Right lobe of liver (tissue), 6 donors: ENCODE results near the gene GRPEL2. TPM values are rescaled to one million over a fixed set of nuclear protein-coding genes. Genes with fewer than 3 reads are reported as not detected.
"Not testable (repeated sequence)": the region's sequence is repeated elsewhere in the genome, so short reads cannot be mapped to it uniquely, and the experiment has no call there.

Experiments
- ATAC-seq, 4 donors: fragments of 200-7000 bp; cut with Tn5 transposase; one replicate each; pipeline ENCODE4 v1.9.1; 2020; ENCODE audit warnings: mild to moderate bottlenecking in 4 of 4, moderate library complexity in 4 of 4
- DNase-seq, 3 donors: peaks; one replicate each; pipeline ENCODE4 v3.0.0-alpha.2; 2020
- H3K27ac ChIP-seq, 3 donors: fragments of 200-600 bp; one replicate each; pipeline ENCODE4 v1.8.0; 2022
- H3K27me3 ChIP-seq, 2 donors: fragments of 200-600 bp; one replicate each; pipeline ENCODE4 v1.8.0; 2022
- H3K36me3 ChIP-seq, 4 donors: fragments of 200-600 bp; sonication (generic) in 1 of 4; one replicate each; pipeline versions ENCODE4 v1.5.1 to v1.8.0; 2017 to 2022; ENCODE audit warnings: control low read depth in 1 of 4
- H3K4me1 ChIP-seq, 4 donors: fragments of 200-600 bp; sonication (generic) in 1 of 4; one replicate each; pipeline versions ENCODE4 v1.5.1 to v1.8.0; 2017 to 2022; ENCODE audit warnings: control low read depth in 1 of 4
- H3K4me3 ChIP-seq, 3 donors: fragments of 200-600 bp; one replicate each; pipeline ENCODE4 v1.8.0; 2022
- H3K9me3 ChIP-seq, 4 donors: fragments of 200-600 bp; sonication (generic) in 1 of 4; one replicate each; pipeline versions ENCODE4 v1.5.1 to v1.8.0; 2017 to 2022; ENCODE audit warnings: control low read depth in 1 of 4
- CTCF ChIP-seq, 4 donors: fragments of 200-600 bp in 3 of 4; fragments of 450-650 bp in 1 of 4; IDR thresholded peaks; one replicate each; pipeline versions ENCODE4 v1.5.1 to v1.8.0; 2016 to 2022; ENCODE audit warnings: antibody characterized with exemption in 4 of 4, mild to moderate bottlenecking in 2 of 4
- POLR2A ChIP-seq: fragments of 450-650 bp; IDR thresholded peaks from one replicate; pipeline ENCODE4 v1.6.1; 2017; ENCODE audit warnings: antibody characterized with exemption, mild to moderate bottlenecking
- WGBS: methylation state at CpG from one replicate; pipeline ENCODE4 v1.1.6; 2018; ENCODE audit warnings: low coverage, low lambda C conversion rate; ENCODE audit not compliant: insufficient coverage; ENCODE audit errors: missing lambda C conversion rate; 5-methylcytosine and 5-hydroxymethylcytosine counted together
- intact Hi-C, 2 donors: fragments of 100-400 bp; cut with DNase I; formaldehyde crosslinking; loops; one replicate each; pipeline versions ENCODE4 v1.11.2 to v1.14.1; 2022
- total RNA-seq, 6 experiments: library from RNA; depleted of rRNA in 2 of 6; stranded (reverse); fragments of >200 nt in 2 of 6; fragmentation: NEBNext Ultra II Directional in 3 of 6; extraction: Animal tissue kit (Norgen Biotek cat#: 25700) in 3 of 6; gene quantifications; one replicate each; pipeline versions ENCODE4 v1.1.0 to v1.2.4, GENCODE V29; 2016 to 2023
- donor health status: DM: no; HTN: yes; CAD: no.
- donor health status: DM: no; HTN: no; CAD: no.
- donor health status: DM: no; HTN: no; CAD: no.
- donor health status: DM: no; HTN: yes; CAD: no.
- donor health status: DM: no; HTN: yes; CAD: no.

Gene GRPEL2
- total RNA-seq, 6 experiments from 2014 or later: 4.2 to 6.9 (median 5.9) TPM

GRCh38 chr5:149397530-149397929 is 52.2 kb downstream of the GRPEL2 start:
- H3K27ac ChIP-seq: no peak overlapping the region
- no peaks in the 10 kb centered on the region for H3K9me3 ChIP-seq
- H3K4me3 ChIP-seq: no peak overlapping the region
- TF ChIP-seq CTCF (IDR thresholded peaks at IDR 0.05): no peak
- no peak for TF ChIP-seq POLR2A
- no peaks in the 10 kb centered on the region for H3K36me3 ChIP-seq
- ATAC-seq (no peak), DNase-seq (no peak)
- intact Hi-C loops: no loop called here
- H3K4me1 ChIP-seq: no peaks in the 10 kb centered on the region
- H3K27me3 ChIP-seq: no peaks in the 10 kb centered on the region
- WGBS: 84% methylated on average over 5 of the region's 6 CpGs

GRCh38 chr5:149398747-149399266 is 53.5 kb downstream of the GRPEL2 start:
- H3K4me3 ChIP-seq, H3K27me3 ChIP-seq, H3K27ac ChIP-seq, DNase-seq, H3K4me1 ChIP-seq, ATAC-seq, H3K9me3 ChIP-seq, H3K36me3 ChIP-seq, intact Hi-C loops: not testable (repeated sequence)
- WGBS: 68% methylated on average over 5 of the region's 7 CpGs

- ATAC-seq: no peak
- no peaks in the 10 kb centered on the region for H3K27me3 ChIP-seq
- no peaks in the 10 kb centered on the region for H3K4me1 ChIP-seq
Observed at GRCh38 chr5:149399775-149400174, 54.5 kb downstream of the GRPEL2 start.

GRCh38 chr5:149400304-149400703 is 55.0 kb downstream of the GRPEL2 start:
- ATAC-seq: peak in 1 of 4 donors; percentile 10
- H3K27ac ChIP-seq: no peak overlapping the region
- TF ChIP-seq POLR2A (no peak), CTCF (IDR thresholded peaks at IDR 0.05) (no peak)

More at GRCh38 chr5:149399775-149400174, 54.5 kb downstream of the GRPEL2 start:
- no peak overlapping the region for H3K27ac ChIP-seq
- TF ChIP-seq POLR2A (no peak), CTCF (IDR thresholded peaks at IDR 0.05) (no peak)
- no peak overlapping the region for H3K4me3 ChIP-seq
- intact Hi-C loops: no loop called here
- DNase-seq: no peak
- no peaks in the 10 kb centered on the region for H3K36me3 ChIP-seq
- no peaks in the 10 kb centered on the region for H3K9me3 ChIP-seq

GRCh38 chr5:149401051-149401450 is 55.8 kb downstream of the GRPEL2 start:
- 68% methylated on average over 2 of the region's 2 CpGs for WGBS
- TF ChIP-seq CTCF (IDR thresholded peaks at IDR 0.05) (no peak), POLR2A (no peak)
- DNase-seq: no peak
- no peaks in the 10 kb centered on the region for H3K27me3 ChIP-seq
- intact Hi-C loops: no loop called here
- no peaks in the 10 kb centered on the region for H3K36me3 ChIP-seq
- ATAC-seq: no peak
- H3K4me1 ChIP-seq: no peaks in the 10 kb centered on the region
- no peaks in the 10 kb centered on the region for H3K9me3 ChIP-seq
- H3K4me3 ChIP-seq: no peak overlapping the region
- H3K27ac ChIP-seq: no peak overlapping the region

More at GRCh38 chr5:149400304-149400703, 55.0 kb downstream of the GRPEL2 start:
- Histone ChIP-seq H3K4me3 (no peak overlapping the region), H3K27me3 (no peaks in the 10 kb centered on the region), H3K36me3 (no peaks in the 10 kb centered on the region), H3K9me3 (no peaks in the 10 kb centered on the region), H3K4me1 (no peaks in the 10 kb centered on the region)
- DNase-seq: no peak
- intact Hi-C loops: no loop called here
- 56% methylated on average over 3 of the region's 6 CpGs for WGBS
